HEK293 (cell line): ENCODE data around the gene SPTBN1.

Experiments used
- CTCF ChIA-PET: fragments of 350-600 bp; formaldehyde crosslinking; extraction: SDS; loops from one replicate; lab custom pipeline; 2021; ENCODE audit warnings: antibody characterized with exemption; lab: Yijun Ruan, JAX
- POLR2A ChIA-PET: fragments of 300-600 bp; formaldehyde crosslinking; extraction: SDS; loops from one replicate; lab custom pipeline; 2020; ENCODE audit warnings: antibody characterized with exemption, inconsistent platforms; lab: Yijun Ruan, JAX
- H3K27ac ChIP-seq: fragments of 200-500 bp; sonication (Bioruptor generic); 2 replicates; pipeline ENCODE4 v1.5.1; 2014; ENCODE audit warnings: low read depth, low read length, control low read depth, inconsistent platforms; ENCODE audit errors: extremely low read depth
- H3K36me3 ChIP-seq, 2 experiments: fragments of 200-500 bp in 1 of 2; sonication (Bioruptor generic) in 1 of 2; 1 replicate in 1 of 2; 2 replicates in 1 of 2; pipeline ENCODE4 v1.5.1; 2014 to 2017; ENCODE audit warnings: inconsistent platforms in 2 of 2, low read length in 2 of 2; ENCODE audit not compliant: control insufficient read depth in 2 of 2, insufficient read depth in 1 of 2
- H3K4me1 ChIP-seq: fragments of 200-500 bp; sonication (Bioruptor generic); 2 replicates; pipeline ENCODE4 v1.5.1; 2014; ENCODE audit warnings: mild to moderate bottlenecking, low read length, inconsistent platforms; ENCODE audit not compliant: control insufficient read depth, insufficient read depth
- H3K4me3 ChIP-seq: 2 replicates; pipeline ENCODE4 v1.5.1; 2011; ENCODE audit warnings: low read depth, mild to moderate bottlenecking, control low read depth, low read length, moderate library complexity
- H3K9me3 ChIP-seq: fragments of 200-500 bp; sonication (Bioruptor generic); 2 replicates; pipeline ENCODE4 v1.5.1; 2014; ENCODE audit warnings: low read depth, low read length, inconsistent platforms; ENCODE audit not compliant: control insufficient read depth, insufficient read depth
- BCL11B ChIP-seq: fragments of 450-650 bp; formaldehyde crosslinking; IDR thresholded peaks from 2 replicates; pipeline ENCODE4 v1.5.1; 2016; ENCODE audit warnings: low read depth, missing biosample characterization, missing genetic modification characterization
- FEZF1 ChIP-seq: fragments of 450-650 bp; formaldehyde crosslinking; IDR thresholded peaks from 2 replicates; pipeline ENCODE4 v1.5.1; 2016; ENCODE audit warnings: missing biosample characterization, missing genetic modification characterization
- ZNF169 ChIP-seq: fragments of 450-650 bp; formaldehyde crosslinking; IDR thresholded peaks from 2 replicates; pipeline ENCODE4 v1.5.1; 2016; ENCODE audit warnings: missing biosample characterization, missing genetic modification characterization
- ZNF174 ChIP-seq: fragments of 450-650 bp; formaldehyde crosslinking; IDR thresholded peaks from 2 replicates; pipeline ENCODE4 v1.5.0; 2017; ENCODE audit warnings: missing biosample characterization, mild to moderate bottlenecking, missing genetic modification characterization
- ZNF221 ChIP-seq: fragments of 450-650 bp; formaldehyde crosslinking; IDR thresholded peaks from 2 replicates; pipeline ENCODE4 v1.5.1; 2017; ENCODE audit warnings: missing biosample characterization, missing genetic modification characterization, borderline replicate concordance
- ZNF23 ChIP-seq: fragments of 450-650 bp; formaldehyde crosslinking; IDR thresholded peaks from 2 replicates; pipeline ENCODE4 v1.5.1; 2016; ENCODE audit warnings: missing biosample characterization, missing genetic modification characterization, borderline replicate concordance
- ZNF433 ChIP-seq: fragments of 450-650 bp; formaldehyde crosslinking; IDR thresholded peaks from 2 replicates; pipeline ENCODE4 v1.5.1; 2016; ENCODE audit warnings: missing biosample characterization, missing genetic modification characterization, low read depth
- ZNF473 ChIP-seq: fragments of 450-650 bp; formaldehyde crosslinking; IDR thresholded peaks from 2 replicates; pipeline ENCODE4 v1.5.1; 2017; ENCODE audit warnings: missing biosample characterization, missing genetic modification characterization
- ZNF530 ChIP-seq: fragments of 450-650 bp; formaldehyde crosslinking; IDR thresholded peaks from 2 replicates; pipeline ENCODE4 v1.5.1; 2016; ENCODE audit warnings: low read depth, missing biosample characterization, missing genetic modification characterization
- ZNF707 ChIP-seq: fragments of 450-650 bp; formaldehyde crosslinking; IDR thresholded peaks from 2 replicates; pipeline ENCODE4 v1.5.1; 2016; ENCODE audit warnings: missing biosample characterization, missing genetic modification characterization
- TF ChIP-seq, protein P1 (sequence below): fragments of 450-650 bp; formaldehyde crosslinking; IDR thresholded peaks from 2 replicates; pipeline ENCODE4 v1.5.1; 2016; ENCODE audit warnings: missing biosample characterization, missing genetic modification characterization
- TF ChIP-seq, protein P2 (sequence below): fragments of 450-650 bp; IDR thresholded peaks from 2 replicates; pipeline ENCODE4 v1.5.1; 2018; ENCODE audit warnings: missing biosample characterization, mild to moderate bottlenecking, missing genetic modification characterization
- TF ChIP-seq, protein P3 (sequence below): fragments of 450-650 bp; formaldehyde crosslinking; IDR thresholded peaks from 2 replicates; pipeline ENCODE4 v1.5.1; 2017; ENCODE audit warnings: missing biosample characterization, missing genetic modification characterization
- TF ChIP-seq, protein P4 (sequence below): fragments of 450-650 bp; formaldehyde crosslinking; IDR thresholded peaks from 2 replicates; pipeline ENCODE4 v1.5.1; 2016; ENCODE audit warnings: missing biosample characterization, missing genetic modification characterization
- TF ChIP-seq, protein P5 (sequence below): sonication (generic); formaldehyde crosslinking; IDR thresholded peaks from 2 replicates; pipeline ENCODE4 v1.8.1; 2022; ENCODE audit warnings: mild to moderate bottlenecking, moderate library complexity, missing genetic modification reagents
- TF ChIP-seq, protein P6 (sequence below): fragments of 450-650 bp; formaldehyde crosslinking; IDR thresholded peaks from 2 replicates; pipeline ENCODE4 v1.5.1; 2016; ENCODE audit warnings: missing biosample characterization, missing genetic modification characterization, borderline replicate concordance
- TF ChIP-seq, protein P7 (sequence below): fragments of 450-650 bp; formaldehyde crosslinking; IDR thresholded peaks from 2 replicates; pipeline ENCODE4 v1.5.1; 2016; ENCODE audit warnings: missing biosample characterization, missing genetic modification characterization

Gene SPTBN1

DNA sequence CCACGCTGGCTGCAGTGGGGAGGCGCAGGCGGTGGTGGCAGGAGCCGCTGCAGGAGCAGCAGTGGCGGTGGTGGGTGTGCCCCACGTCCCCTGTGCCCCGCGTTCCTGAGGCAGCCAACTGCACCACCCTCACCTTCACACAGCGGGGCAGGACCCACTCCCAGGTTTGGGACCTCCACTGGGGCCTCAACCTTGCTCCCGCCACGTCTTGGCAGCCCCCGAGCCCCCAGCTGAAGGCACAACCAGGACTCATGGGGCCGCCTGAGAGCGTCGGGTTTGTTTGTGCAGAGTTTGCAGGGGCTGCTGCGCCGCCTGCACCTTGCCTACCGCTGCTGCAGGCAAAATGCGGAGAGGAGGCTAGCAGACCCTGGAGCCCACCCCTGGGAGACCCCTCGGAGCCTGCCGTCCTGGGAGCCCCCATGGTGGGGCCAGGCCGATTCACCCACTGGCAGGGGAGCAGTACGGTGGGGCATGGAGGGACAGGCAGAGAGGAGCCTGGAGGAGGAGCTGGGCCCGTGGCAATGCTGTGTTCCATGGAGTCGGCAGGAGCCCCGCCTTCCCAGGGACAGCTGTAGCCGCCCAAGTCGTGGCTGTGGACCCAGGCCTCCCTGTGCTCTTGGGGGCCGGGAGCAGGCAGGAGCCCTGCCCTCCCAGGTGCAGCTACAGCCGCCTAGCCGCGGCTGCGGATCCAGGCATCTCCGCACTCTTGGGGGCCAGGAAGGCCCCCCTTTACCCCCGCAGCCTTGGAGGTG is 252.6 kb downstream of the SPTBN1 start:
- POLR2A ChIA-PET = no interaction called here
- Histone ChIP-seq H3K36me3 (no peaks in the 10 kb centered on the region), H3K4me3 (no peak overlapping the region), H3K27ac (no peak overlapping the region), H3K4me1 (no peaks in the 10 kb centered on the region), H3K9me3 (no peaks in the 10 kb centered on the region)
- TF ChIP-seq ZNF707 (tag by site-specific recombination) (no peak), ZNF433 (no peak)
- TF ChIP-seq, protein P1, sequence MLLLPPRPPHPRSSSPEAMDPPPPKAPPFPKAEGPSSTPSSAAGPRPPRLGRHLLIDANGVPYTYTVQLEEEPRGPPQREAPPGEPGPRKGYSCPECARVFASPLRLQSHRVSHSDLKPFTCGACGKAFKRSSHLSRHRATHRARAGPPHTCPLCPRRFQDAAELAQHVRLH = no peak
- TF ChIP-seq, protein P2, sequence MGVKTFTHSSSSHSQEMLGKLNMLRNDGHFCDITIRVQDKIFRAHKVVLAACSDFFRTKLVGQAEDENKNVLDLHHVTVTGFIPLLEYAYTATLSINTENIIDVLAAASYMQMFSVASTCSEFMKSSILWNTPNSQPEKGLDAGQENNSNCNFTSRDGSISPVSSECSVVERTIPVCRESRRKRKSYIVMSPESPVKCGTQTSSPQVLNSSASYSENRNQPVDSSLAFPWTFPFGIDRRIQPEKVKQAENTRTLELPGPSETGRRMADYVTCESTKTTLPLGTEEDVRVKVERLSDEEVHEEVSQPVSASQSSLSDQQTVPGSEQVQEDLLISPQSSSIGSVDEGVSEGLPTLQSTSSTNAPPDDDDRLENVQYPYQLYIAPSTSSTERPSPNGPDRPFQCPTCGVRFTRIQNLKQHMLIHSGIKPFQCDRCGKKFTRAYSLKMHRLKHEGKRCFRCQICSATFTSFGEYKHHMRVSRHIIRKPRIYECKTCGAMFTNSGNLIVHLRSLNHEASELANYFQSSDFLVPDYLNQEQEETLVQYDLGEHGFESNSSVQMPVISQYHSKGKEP = no peak
- CTCF ChIA-PET = interaction anchor here (0.6 to 1.5 kb wide), 2 partner anchors 17 to 185 kb away, joined by 3 to 5 read pairs; no protein-coding TSS in a partner anchor

DNA sequence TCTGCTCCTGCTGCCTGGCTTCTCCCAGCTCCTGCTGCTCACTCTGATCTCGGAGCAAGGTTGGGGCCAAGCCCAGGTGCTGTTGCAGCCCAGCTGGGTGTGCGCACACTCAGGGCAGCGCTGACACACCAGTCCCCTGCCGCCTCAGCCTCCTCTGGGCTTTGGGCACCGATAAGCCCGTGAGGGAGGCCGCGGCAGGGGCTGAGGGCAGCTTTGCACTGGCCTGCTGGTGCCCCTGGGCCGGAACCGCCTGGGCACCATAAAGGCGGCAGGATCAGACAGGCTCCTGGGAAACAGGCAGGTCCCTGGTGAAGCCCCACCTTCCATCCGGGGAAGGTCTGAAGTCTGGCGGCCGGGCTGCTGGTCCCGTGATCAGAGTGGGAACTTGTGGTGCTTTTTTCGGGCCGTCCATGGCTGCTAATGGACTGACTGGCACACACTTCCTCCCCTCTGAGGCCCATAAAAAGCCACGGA is 253.2 kb downstream of the SPTBN1 start:
- no peaks in the 10 kb centered on the region for H3K4me1 ChIP-seq
- CTCF ChIA-PET = interaction anchor here (0.7 to 1.5 kb wide), 2 partner anchors 18 to 656 kb away, joined by 3 to 5 read pairs; no protein-coding TSS in a partner anchor
- POLR2A ChIA-PET = no interaction called here
- H3K4me3 ChIP-seq = no peak overlapping the region
- no peak overlapping the region for H3K27ac ChIP-seq
- no peaks in the 10 kb centered on the region for H3K9me3 ChIP-seq
- TF ChIP-seq, protein P3, sequence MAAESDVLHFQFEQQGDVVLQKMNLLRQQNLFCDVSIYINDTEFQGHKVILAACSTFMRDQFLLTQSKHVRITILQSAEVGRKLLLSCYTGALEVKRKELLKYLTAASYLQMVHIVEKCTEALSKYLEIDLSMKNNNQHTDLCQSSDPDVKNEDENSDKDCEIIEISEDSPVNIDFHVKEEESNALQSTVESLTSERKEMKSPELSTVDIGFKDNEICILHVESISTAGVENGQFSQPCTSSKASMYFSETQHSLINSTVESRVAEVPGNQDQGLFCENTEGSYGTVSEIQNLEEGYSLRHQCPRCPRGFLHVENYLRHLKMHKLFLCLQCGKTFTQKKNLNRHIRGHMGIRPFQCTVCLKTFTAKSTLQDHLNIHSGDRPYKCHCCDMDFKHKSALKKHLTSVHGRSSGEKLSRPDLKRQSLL (tag by site-specific recombination) = no peak
- TF ChIP-seq, protein P4, sequence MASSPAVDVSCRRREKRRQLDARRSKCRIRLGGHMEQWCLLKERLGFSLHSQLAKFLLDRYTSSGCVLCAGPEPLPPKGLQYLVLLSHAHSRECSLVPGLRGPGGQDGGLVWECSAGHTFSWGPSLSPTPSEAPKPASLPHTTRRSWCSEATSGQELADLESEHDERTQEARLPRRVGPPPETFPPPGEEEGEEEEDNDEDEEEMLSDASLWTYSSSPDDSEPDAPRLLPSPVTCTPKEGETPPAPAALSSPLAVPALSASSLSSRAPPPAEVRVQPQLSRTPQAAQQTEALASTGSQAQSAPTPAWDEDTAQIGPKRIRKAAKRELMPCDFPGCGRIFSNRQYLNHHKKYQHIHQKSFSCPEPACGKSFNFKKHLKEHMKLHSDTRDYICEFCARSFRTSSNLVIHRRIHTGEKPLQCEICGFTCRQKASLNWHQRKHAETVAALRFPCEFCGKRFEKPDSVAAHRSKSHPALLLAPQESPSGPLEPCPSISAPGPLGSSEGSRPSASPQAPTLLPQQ (tag by site-specific recombination) = no peak
- no peak for TF ChIP-seq ZNF530 (tag by site-specific recombination)
- no peak for TF ChIP-seq ZNF23 (tag by site-specific recombination)
- no peak for TF ChIP-seq FEZF1 (tag by site-specific recombination)
- TF ChIP-seq ZNF169 (tag by site-specific recombination) = no peak
- no peak for TF ChIP-seq BCL11B (tag by site-specific recombination)
- H3K36me3 ChIP-seq = no peaks in the 10 kb centered on the region

DNA sequence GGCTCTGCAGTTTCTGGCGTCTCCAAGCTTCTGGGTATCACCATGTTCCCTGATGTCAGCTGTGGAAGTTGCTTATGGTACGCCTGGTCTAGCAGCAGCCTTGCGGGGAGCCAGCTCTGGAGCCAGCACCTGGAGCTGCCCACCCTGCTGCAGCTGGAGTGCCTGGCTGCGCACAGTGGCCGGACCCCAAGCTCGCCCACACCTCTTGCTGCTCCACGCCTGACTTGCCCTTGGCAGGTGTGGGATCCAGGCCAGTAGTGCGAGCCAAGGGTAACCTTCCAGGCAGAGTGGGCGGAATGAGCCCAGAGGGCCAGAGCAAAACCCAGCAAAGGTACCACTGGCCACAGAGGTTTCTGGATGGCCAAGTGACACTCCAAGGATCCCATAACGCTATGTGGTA is 254.1 kb downstream of the SPTBN1 start:
- Histone ChIP-seq H3K4me3 (no peak overlapping the region), H3K4me1 (no peaks in the 10 kb centered on the region), H3K36me3 (no peaks in the 10 kb centered on the region), H3K9me3 (no peaks in the 10 kb centered on the region), H3K27ac (no peak overlapping the region)
- ChIA-PET POLR2A (interaction anchor here (0.6 kb wide), 1 partner anchor 269 kb away, joined by 4 read pairs; no protein-coding TSS in a partner anchor), CTCF (interaction anchor here (0.7 kb wide), 1 partner anchor 657 kb away, joined by 3 read pairs; no protein-coding TSS in a partner anchor)
- TF ChIP-seq ZNF473 (tag by site-specific recombination) (no peak), ZNF221 (tag by site-specific recombination) (no peak), ZNF174 (tag by site-specific recombination) (no peak)
- TF ChIP-seq, protein P5, sequence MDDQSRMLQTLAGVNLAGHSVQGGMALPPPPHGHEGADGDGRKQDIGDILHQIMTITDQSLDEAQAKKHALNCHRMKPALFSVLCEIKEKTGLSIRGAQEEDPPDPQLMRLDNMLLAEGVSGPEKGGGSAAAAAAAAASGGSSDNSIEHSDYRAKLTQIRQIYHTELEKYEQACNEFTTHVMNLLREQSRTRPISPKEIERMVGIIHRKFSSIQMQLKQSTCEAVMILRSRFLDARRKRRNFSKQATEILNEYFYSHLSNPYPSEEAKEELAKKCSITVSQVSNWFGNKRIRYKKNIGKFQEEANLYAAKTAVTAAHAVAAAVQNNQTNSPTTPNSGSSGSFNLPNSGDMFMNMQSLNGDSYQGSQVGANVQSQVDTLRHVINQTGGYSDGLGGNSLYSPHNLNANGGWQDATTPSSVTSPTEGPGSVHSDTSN (CRISPR knock-in tag) = no peak
- TF ChIP-seq, protein P6, sequence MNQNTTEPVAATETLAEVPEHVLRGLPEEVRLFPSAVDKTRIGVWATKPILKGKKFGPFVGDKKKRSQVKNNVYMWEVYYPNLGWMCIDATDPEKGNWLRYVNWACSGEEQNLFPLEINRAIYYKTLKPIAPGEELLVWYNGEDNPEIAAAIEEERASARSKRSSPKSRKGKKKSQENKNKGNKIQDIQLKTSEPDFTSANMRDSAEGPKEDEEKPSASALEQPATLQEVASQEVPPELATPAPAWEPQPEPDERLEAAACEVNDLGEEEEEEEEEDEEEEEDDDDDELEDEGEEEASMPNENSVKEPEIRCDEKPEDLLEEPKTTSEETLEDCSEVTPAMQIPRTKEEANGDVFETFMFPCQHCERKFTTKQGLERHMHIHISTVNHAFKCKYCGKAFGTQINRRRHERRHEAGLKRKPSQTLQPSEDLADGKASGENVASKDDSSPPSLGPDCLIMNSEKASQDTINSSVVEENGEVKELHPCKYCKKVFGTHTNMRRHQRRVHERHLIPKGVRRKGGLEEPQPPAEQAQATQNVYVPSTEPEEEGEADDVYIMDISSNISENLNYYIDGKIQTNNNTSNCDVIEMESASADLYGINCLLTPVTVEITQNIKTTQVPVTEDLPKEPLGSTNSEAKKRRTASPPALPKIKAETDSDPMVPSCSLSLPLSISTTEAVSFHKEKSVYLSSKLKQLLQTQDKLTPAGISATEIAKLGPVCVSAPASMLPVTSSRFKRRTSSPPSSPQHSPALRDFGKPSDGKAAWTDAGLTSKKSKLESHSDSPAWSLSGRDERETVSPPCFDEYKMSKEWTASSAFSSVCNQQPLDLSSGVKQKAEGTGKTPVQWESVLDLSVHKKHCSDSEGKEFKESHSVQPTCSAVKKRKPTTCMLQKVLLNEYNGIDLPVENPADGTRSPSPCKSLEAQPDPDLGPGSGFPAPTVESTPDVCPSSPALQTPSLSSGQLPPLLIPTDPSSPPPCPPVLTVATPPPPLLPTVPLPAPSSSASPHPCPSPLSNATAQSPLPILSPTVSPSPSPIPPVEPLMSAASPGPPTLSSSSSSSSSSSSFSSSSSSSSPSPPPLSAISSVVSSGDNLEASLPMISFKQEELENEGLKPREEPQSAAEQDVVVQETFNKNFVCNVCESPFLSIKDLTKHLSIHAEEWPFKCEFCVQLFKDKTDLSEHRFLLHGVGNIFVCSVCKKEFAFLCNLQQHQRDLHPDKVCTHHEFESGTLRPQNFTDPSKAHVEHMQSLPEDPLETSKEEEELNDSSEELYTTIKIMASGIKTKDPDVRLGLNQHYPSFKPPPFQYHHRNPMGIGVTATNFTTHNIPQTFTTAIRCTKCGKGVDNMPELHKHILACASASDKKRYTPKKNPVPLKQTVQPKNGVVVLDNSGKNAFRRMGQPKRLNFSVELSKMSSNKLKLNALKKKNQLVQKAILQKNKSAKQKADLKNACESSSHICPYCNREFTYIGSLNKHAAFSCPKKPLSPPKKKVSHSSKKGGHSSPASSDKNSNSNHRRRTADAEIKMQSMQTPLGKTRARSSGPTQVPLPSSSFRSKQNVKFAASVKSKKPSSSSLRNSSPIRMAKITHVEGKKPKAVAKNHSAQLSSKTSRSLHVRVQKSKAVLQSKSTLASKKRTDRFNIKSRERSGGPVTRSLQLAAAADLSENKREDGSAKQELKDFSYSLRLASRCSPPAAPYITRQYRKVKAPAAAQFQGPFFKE (tag by site-specific recombination) = no peak
- TF ChIP-seq, protein P7, sequence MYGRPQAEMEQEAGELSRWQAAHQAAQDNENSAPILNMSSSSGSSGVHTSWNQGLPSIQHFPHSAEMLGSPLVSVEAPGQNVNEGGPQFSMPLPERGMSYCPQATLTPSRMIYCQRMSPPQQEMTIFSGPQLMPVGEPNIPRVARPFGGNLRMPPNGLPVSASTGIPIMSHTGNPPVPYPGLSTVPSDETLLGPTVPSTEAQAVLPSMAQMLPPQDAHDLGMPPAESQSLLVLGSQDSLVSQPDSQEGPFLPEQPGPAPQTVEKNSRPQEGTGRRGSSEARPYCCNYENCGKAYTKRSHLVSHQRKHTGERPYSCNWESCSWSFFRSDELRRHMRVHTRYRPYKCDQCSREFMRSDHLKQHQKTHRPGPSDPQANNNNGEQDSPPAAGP = no peak
